ENCODE results near the gene ZNF732. TPM values are rescaled to one million over a fixed set of nuclear protein-coding genes. Genes with fewer than 3 reads are reported as not detected.

ZNF732 gene
- under 1 TPM in 1 of 4 donors, not detected in 3; 0.22 TPM for total RNA-seq

- TF ChIP-seq CTCF (IDR thresholded peaks at IDR 0.05; ENCODE audit: low read depth) = no peak
Observed at GRCh38 chr4:304969-305680, at the start of gene ZNF732. ZNF732 (minus strand) TSS chr4:305474; CDS start chr4:305310, 164 bp downstream.

GRCh38 chr4:340011-340410, 34.7 kb upstream of the ZNF732 start:
- TF ChIP-seq CTCF (IDR thresholded peaks at IDR 0.05; ENCODE audit: low read depth) = no peak

GRCh38 chr4:338759-339097, 33.5 kb upstream of the ZNF732 start:
- TF ChIP-seq CTCF (IDR thresholded peaks at IDR 0.05; ENCODE audit: low read depth) = no peak

DNA sequence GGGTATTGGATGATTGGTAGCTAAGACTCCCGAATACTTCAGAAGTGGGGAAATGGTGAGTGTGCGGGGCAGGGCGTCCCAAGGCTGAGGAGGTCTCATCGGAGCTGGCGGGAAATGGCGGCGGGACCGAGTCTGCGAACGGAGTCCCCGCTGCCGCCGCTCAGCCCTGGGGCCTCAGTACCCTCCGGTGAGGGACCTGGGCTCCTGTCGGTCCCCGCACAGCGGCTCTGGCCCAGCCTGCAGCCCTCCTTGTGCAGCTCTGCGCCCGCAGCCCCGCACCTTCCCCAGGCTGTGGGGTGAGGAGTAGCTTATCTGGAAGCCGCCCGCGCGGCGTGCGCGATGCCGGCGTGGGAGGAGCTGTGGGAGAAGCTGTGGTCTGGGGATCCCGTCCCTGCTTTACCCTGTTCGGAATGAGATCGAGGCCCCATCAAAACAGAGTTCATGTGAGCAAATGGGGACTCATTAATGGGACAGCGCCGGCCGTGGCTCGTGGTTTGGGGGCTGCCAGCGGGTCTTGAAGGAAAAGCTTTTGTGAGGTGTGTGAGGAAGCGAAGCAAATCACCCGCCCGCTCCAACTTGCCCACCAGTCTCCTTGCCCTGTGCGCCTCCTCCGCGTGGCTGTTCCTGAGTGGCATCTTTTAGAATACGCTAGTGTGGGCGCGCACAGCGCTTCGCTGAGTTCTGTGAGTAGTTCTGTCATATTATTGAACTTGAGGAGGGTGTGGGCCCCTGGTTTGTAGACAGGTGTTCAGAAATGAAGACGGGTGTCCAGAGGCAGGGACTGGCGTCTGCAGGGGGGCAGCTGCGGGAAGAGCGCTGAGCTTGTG, 32.9 kb upstream of the ZNF732 start:
- no peak for TF ChIP-seq CTCF (IDR thresholded peaks at IDR 0.05; ENCODE audit: low read depth)

DNA sequence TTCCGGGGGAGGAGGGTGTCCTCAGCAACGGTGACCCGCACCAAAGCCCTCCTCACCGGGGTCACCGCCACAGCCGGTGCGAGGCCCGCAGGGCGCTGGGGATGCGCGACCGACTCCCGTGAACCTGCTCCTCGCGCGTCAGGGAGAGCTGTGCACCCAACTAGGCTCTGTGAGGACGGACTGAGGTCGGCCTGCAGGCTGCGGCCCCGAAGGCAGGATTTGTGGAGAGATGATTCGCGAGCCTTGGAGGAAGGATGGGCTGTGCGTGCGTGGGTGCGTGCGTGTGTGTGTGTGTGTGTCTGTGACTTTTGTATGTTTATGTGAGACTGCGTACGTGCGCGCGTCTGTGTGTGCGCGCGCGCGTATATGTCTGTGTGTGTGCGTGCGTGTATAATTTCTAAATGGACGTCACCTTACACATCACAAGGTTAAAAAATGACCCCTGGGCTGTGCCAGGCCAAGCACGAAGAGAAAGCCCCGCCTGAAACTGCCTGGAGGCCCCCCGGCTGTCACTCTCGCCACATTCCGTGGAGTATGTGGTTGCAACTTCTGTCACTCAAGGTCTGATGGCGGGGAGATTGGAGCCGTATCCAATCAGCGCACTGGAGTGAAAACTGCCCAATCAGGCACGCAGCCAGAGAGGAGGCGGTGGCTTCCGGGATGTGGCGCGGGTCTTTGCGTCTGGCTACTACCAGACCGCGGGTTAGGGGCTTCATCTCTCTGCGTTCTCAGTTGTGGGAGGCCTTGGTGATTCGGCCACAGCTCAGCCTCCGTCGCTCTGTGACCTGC, 32.1 kb upstream of the ZNF732 start, which contains the start of gene ZNF141:
ZNF141 (plus strand) TSS at position 672 of the 789 bp plus-strand sequence. CDS start 170 bp downstream, outside the sequence.
- no peak for TF ChIP-seq CTCF (IDR thresholded peaks at IDR 0.05; ENCODE audit: low read depth)

DNA sequence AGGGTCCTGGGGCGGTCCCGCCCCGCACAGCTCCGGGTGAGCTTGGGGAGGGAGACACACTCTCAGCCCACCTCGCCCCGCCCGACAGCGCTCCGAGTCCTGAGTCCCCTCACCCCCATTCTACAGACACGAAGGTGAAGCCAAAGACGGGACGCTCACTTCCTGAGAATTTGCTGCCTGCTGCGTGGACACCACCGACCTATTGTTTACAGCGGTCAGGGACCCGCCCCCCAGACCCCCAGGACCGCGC, 31.5 kb upstream of the ZNF732 start:
- no peak for TF ChIP-seq CTCF (IDR thresholded peaks at IDR 0.05; ENCODE audit: low read depth)
